HG03558 (cell line): ENCODE measurements around the gene CPNE2.
"Not testable (repeated sequence)": the region's sequence is repeated elsewhere in the genome, so short reads cannot be mapped to it uniquely, and the experiment has no call there.

ENCODE experiments used
- ATAC-seq: cut with Tn5 transposase; IDR thresholded peaks from one replicate; pipeline ENCODE4 v1.9.1; 2021; ENCODE audit warnings: moderate number of reproducible peaks; ENCODE audit not compliant: unreplicated experiment; ENCODE audit errors: extremely low read depth

CPNE2 gene

DNA sequence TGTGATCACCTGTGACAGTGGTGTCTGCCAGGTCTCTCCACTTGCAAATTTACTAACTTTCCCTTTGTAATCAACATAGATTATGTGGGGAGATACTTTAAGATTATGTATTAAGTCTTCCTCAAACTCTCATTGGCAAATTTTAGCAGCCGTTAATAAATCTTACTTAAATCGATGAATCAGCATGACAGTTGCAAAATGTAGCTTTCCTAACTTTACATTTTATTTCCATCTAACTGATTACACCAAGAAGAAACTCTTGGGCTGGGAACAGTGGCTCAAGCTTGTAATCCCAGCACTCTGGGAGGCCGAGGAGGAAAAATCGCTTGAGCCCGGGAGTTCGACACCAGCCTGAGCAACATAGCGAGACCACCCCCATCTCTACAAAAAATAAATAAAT lies 23.3 kb upstream of the CPNE2 start:
- ATAC-seq: no peak

DNA sequence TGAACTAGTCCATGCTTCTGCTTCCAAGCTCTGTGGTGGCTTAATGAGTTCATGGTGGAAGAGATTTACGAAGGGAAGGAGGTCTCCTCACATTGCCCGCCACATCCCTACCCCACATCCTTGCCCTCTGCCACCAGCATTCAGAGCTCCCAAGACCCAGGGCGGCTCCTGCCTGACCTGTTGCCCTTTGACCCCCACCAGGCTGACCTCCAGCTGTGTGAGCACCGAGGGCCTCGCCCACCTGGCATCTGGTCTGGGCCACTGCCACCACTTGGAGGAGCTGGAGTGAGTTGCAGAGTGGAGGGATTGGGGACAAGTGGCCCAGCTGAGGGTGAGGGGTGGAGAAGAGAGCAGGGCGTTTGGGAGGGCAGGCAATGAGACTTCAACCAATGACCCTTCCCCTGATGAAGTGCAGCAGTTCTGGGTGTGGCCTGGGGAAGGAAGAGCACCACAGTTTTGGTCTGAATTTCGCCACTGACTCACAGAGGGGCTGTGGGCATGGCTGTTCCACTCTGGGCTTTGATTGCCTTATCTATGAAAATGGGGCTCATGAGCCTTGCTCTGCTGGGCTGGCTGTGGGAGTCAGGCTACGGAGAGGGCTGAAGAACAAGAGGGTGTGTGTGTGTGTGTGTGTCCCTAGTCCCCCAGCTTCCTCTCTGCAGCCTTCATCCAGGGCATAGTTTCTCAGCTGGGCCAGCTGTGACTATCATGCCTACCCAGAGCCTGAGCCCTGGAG lies 22.6 kb upstream of the CPNE2 start:
- no peak for ATAC-seq

DNA sequence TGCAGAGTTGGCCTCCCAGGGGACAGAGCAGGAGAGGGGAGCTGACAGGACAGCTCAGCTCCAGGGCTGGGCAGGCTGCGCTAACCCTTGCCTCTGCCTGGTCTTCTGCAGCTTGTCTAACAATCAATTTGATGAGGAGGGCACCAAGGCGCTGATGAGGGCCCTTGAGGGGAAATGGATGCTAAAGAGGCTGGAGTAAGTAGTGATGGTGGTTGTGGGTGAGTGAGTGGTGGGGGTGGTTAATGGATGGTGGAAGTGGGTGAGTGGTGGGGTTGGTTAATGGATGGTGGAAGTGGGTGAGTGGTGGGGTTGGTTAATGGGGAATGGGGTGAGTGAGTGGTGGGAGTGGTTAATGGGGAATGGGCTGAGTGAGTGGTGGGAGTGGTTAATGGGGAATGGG lies 22.0 kb upstream of the CPNE2 start:
- no peak for ATAC-seq

- ATAC-seq: not testable (repeated sequence)
These were observed 21.2 kb upstream of the CPNE2 start for GRCh38 chr16:57071081-57071732.

DNA sequence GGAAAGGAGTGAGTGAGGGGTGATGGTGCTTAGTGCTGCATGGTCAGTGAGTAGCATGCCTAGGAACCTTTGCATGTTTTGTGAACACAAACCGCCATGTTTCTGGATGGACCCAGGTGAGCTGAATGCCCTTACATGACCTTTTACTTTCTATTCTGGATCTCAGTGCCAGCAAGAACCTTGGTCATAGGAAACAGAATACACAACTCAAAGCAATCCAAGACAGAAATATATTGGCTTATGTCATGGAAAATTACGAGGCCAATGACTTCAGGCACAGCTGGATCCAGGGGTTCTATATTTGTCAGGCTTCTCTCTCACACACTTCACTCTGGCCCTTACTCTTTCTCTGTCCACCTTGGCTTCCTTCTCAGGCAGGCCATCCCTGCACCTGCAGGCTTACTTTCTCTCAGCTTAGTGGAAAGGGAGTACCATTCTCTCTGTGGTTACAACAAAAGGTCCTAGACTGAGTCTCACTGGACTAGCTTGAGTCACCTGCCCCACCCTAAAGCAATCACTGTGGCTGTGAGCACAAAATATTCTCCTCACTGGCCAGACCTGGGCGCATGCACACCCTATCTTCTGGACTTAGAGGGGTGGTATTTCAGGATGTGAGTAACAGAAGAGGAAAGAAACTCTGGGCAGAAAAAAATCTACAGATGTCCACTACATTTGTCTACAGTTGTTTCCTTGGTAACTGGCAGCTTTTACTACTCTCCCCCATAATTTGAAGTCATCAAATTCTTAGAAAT lies 20.4 kb upstream of the CPNE2 start:
- no peak for ATAC-seq

DNA sequence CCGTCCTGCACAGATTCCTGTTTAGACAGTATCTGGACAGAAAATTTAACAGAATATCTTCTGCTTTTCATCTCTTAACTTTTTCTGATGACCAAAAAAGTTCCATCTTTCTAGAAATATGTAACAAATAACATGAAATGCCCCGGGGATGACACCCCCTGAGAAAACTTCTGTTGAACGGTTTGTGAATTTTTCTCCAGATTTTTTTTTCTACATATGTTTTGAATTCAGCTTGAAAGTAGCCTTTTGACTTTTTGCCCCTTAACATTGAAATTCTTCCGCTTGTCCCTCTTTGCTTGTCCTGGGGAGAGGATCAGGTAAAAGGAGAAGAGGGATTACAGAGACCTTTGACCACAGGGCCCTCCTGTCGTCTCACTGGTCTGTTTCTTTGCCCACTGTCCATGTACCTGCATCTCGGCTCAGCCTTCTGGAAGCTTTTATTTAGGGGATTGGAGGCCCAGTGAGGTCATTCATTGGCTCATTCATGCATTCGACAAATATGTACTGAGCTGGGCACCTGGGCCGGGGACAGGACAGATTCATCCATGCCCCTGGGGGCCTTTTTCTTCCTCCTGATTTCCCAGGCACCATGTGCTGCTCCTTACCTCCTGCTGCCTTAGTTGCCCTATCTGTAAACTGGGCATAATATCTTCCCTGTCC lies 19.6 kb upstream of the CPNE2 start:
- ATAC-seq: no peak

GRCh38 chr16:57077714-57078113 lies 14.7 kb upstream of the CPNE2 start:
- no peak for ATAC-seq

DNA sequence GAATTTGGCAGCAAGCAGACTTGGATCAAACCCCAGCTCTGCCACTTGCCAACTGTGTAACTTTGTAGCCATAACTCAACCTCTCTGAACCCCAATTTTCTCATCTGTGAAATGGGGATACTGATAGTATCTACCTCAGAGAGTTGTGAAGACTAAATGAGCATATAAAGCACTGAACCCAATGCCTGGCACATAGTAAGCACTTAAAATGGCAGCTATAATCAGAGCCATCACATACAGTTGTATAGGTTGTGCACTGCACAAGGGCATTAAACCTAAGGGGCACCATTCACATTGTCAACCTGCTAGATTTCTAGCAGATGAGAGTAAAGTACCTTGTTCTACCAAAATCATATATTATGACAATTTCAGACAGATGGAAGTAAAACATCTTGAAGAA lies 10.6 kb upstream of the CPNE2 start:
- ATAC-seq: no peak

DNA sequence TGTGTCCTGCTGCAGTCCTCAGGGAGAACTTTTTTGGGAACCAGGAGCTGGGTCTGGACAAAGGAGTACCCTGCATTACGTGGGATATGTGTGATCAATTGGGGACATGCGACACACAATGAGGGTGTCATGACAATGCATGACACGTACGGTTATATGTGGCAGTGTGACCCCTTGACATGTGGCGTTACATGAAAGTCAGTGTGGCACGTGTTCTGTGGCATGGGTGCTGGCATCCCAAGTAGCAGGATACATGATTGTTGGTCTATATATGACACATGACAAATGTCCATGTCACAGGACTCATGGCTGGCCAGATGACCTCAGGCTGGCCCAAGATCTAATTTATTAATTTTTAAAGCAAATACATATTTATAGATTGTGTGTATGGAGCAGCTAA lies 9.7 kb upstream of the CPNE2 start:
- ATAC-seq: no peak

GRCh38 chr16:57083485-57084126 lies 8.8 kb upstream of the CPNE2 start:
- ATAC-seq: no peak

GRCh38 chr16:57084257-57084770 lies 8.1 kb upstream of the CPNE2 start:
- no peak for ATAC-seq

- no peak for ATAC-seq
These were observed 7.4 kb upstream of the CPNE2 start for GRCh38 chr16:57084996-57085395.

DNA sequence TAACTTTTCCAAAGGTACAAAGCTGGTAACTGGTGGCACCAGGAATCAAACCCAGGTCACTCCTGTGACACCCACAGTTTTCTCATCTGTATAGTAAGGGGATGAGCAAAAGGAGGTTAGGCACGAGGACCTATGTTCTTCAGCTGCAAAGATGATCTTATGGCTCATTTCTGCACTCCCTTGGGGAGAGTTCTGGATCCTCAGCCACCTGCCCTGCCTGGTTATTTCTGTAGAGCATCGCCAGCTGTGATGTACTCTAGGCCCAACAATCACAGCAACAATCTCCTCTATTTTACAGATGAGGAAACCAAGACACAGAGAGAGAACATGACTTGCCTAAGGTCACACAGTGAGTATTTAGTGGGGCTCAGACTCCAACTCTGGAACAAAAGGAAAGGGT lies 5.4 kb upstream of the CPNE2 start:
- no peak for ATAC-seq

DNA sequence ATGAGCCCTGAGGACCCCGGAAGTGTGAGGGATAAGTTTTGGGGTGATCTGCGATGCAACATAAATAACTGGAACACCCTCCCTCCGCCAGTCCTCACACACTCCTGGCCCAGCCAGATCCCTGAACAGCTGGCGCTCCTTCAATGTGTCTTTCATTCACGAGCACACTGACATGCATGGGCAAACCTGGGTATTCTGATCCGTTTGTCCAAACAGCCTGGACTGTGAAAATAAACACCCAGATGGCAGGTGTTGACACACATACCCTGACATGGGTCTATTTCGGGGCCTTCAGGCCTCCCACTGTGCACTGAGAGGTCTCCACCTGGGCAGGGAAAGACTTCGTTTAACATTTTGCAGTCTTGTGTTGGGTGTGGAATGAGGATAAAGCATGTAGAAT lies 3.0 kb upstream of the CPNE2 start:
- no peak for ATAC-seq

- ATAC-seq: no peak
These were observed 996 bp upstream of the CPNE2 start for GRCh38 chr16:57091200-57091974.

DNA sequence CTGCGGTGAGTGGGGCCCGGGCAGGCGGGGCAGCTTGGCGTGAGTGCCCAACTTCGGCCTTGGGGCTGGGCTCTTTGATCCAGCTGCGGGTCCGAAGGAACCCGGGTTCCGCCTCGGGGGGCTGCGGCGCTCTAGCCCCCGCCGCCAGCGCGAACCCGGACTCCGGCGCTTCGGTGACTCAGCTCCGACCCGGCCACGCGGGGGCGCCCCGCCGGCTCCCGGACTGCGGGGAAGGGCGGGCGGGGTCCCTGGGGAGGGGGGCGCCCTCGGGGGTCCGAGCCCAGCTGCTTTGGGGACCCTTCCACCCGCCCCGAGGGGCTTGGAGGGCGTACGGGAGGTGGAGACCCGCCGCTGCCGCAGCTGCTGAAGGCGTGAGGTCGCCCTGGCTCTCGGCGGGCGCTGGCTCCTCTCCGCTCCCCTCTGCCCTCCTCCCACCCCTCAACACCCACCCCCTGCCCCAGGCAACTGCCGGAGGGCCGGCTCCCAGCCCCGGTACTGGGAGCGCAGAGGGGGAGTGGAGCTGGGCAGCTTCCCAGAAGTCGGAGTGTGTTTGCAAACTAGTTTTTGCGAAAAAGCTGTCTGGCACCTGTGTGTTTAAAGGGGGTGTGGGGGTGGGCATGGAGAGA lies 516 bp downstream of the CPNE2 start:
- no peak for ATAC-seq

GRCh38 chr16:57093666-57094564 lies 1.5 kb downstream of the CPNE2 start:
- ATAC-seq: no peak

DNA sequence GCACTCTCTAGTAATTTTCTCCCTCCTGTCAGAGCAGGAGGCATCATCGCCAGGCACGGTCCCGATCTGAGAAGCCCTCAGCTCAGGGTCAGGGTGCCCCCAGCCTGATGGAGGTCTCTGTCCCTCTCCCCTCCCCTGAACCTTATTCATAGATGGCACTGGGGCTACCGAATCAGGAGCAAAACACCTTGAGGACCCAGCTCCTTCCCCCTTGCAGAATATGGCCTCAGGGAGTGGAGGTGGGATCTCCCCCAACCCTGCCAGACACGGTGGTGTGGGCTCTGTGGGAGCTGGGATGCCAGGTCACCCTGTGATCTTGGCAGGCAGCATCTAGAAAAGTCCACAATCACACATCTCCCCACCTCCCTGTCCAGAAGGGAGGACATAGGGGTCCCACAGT lies 2.5 kb downstream of the CPNE2 start:
- ATAC-seq: no peak
